Hematopoietic multipotent progenitor cell treated with erythropoietin and hydrocortisone succinate and interleukin-3 and kit ligand, for 15 days (in vitro differentiated cells): Measurements from ENCODE around the gene SLC10A7.
A peak's percentile ranks its signal among the peaks of the same experiment; 100 is the strongest.

Experiments
- DNase-seq: peaks from one replicate; pipeline ENCODE4 v3.0.0-alpha.2; 2015; ENCODE audit warnings: low spot score

Gene SLC10A7

DNA sequence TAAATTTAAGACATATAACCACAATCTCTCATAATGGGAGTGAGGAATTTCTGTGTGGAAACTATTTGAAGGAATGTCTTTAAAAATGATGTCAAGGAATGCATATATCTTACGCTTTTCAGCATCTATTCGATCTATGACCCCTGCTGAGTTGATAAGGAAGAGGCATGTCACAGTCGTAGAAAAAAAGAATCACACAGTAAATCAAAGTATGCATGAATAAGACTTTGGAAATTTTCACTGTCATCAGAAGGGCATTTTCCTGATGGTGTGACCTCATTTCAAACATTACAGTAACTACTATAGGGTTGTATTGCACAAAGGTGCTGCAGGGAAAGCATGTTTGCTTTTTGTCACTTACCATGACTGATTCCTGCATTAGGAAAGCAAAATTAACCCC is 265.9 kb downstream of the SLC10A7 start:
- DNase-seq = no peak

DNA sequence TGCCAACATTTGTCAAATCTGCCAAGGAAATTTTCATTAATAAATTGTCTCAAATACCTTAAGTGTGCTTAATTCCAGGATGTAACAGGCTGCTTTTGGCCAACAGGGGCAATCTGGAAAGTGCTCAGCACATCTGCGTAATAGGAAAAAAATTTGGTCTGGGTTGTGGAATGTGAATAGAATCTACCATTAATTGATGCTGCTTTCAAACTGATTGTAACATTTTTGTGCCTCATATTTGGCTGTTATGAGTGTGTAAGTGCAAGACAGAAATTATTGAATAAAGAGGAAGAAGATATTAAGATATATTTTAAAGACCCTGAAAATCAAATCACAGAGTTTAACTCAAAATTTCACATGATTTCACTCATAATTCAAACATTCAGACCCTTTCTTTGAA is 266.3 kb downstream of the SLC10A7 start:
- DNase-seq = no peak

DNA sequence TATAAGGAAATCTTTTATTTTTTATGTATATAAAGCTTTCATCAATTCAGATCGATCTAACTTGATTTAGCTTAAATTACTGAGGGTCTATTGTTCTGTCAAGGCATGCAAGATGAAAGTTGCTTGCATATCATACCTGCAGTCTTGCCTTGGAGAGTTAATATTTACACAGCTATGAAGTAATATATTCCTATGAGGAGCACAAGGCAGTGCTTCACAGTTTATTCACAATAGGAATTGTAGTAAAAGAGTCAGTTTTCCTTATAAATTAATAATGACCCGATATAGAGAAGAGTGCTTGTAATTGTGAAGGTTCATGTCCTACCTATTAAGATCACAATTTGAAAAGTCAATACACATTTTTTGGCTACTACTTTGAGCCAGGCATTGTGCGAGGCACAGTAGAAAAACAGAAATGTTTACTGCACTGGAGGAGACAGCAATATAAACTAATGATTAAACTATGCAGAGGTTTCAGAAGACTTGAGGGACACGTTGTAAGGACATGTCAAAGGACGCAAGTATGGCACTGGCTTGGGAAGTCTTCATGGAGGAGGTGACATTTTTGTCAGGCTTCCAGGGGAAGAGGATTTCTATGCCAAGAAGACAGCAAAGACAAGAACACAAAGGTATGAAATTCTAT is 268.6 kb downstream of the SLC10A7 start:
- no peak for DNase-seq

DNA sequence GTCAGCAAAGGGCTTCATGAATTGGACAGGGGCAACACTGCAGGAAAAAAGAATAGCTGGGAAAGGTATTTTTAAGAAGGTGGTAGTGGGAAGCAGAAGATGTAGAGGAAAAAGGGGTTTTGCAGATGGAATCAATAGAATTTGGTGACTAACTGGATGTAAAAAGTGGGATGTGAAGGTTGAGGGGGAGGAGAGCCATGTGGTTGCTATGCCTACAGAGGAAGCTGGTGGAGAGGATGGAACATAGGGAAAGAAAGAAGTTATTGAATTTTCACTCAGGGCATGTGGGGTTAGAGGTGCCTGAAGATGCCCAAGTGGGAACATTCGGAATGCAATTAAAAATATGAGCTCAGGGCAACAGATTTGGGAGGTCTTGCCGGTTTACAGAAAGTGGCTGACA is 274.4 kb downstream of the SLC10A7 start:
- no peak for DNase-seq

DNA sequence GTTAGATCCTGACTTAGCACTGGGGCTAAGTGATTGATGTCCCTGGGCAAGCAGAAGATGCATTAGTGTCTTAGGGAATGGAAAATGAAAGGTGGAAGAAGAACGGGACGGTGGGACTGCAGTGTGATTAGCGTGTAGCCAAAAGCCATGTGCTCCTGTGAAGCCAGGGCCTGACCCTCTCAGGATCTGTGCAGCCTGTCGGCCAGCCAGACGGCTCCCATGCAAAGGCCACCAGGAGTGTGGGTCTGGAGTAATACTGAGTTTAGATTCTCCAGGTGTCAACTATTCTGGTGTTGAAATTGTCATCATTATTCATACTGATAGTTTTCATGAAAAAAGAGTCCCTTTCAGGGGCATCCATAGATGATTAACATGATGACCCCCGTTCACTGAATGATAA is 275.4 kb downstream of the SLC10A7 start:
- no peak for DNase-seq

DNA sequence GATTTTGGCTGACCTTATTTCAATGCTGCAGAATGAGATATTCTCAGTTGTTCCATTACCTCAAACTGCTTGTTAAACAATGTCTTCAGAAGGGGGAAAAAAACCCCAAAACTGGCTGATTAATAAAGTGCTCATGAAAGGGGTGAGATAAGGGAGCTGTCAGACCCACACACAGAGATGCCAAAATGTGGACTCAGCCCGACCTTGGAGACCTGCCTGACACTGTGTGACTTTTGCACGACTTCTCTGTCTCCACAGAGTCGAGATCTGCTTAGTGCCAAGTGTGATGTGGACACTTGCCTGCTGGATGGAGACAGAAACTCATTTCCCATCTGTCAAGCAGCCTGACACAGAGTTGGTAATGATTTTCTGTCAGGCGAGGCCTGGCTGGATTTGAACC is 275.9 kb downstream of the SLC10A7 start:
- DNase-seq = no peak

DNA sequence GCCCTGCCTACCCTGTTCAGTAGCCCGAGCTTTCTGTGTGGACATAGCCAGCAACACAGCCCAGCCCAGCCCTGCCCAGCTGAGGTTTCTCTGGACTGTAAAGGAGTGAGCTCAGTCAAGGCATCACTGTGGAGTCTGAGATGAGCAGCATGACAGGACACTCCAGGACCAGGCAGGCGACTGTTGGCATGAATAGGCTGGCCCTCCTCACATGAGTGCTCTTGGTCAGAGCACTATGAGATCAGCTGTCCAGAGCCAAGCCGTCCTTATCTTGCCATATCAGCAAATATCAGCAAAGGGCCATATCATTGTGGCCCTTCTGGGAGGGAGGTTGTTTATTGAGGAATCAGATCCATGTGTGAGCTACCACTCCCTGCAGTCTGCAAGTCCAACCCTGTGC is 276.5 kb downstream of the SLC10A7 start:
- no peak for DNase-seq

DNA sequence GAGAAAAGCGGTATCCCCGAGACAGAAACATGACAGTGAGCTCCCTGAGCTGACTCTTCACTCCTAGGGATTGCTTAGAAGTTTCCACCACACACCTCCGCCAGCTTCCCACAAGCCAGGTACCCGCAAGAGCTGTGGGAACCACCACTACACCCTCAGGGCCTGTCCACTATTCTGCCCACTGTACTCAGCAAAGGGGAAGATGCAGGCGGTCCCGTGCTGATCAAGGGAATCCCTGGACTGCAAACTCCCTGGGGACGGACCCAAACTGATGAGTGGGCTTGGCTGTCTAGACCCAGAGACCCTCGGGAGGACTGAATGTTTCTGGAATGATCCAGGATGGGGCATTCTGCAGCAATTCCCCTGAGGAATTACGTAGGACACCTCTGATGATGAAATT is 277.2 kb downstream of the SLC10A7 start:
- no peak for DNase-seq

DNA sequence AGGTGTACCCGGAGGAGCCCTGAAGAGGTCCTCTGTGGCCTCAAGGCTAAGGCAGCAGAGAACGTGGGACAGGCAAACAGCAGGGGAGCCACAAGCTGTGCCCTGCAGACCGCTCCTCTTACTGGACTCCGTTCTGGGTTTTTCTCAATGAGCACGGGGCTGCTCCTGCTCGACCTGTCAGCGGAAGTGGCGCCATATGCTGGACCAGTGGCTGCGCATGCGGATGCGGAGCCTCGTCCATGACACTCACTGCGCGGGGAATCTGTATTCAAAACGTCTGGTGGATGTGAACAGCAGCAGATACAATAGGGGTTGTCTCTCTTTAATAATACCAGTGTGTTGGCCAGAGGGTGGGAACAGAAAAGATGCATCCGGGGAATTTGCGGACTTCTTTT is 277.9 kb downstream of the SLC10A7 start:
- DNase-seq = no peak

DNA sequence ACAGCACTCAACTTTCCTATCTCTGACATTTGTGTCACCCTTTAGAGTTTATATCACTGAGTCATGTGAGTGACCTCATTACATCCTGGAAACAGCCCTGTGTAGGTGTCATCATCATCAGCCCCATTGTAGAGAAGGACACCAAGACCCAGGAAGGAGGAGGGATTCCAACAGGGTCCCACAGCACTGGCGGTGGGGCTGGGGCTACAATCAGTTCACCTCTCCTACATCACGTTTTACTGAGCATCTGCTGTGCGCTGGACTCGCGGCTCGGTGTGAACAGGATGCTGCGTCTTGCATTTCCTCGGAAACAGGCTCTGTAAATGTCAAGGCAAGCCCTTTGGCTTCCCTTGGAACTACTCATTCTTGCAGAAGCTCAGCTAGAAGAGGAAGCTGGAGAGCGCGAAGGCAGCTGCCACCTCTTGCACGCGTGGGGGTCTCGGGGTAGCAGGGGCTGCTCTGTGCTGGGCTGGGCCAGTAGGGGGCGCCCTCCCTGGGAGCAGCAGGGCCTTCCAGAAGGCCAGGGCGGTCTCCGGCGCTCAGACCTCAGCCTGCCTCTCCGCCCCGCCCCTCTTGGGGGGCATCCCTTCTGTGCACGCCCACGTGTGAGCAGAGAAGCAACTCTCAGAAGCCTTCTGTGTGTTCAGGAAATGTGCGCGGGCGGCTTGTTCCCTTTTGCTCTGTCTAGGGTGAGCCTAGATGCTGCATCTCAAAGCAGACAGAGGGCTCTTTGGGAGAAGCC is 278.4 kb downstream of the SLC10A7 start:
- DNase-seq = peak; percentile 6

DNA sequence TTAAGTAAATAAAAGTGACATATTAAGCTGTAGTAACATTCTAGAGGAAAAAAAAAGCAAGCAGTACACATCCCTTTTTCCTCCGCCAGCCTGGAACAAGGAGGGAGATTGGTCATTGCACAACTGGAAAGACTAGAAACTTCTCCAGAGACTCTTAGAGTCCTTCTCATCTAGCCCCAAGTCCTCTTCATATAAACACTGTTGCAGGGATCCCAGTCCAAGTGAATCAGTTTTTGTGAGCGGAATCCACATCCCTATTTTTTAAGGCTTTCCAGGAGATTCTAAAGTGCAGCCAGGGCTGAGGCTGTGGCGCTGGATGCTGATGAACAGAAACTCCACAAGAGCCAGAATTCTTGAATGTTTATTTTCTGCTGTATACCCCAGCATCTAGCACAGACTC is 283.6 kb downstream of the SLC10A7 start:
- DNase-seq = no peak

DNA sequence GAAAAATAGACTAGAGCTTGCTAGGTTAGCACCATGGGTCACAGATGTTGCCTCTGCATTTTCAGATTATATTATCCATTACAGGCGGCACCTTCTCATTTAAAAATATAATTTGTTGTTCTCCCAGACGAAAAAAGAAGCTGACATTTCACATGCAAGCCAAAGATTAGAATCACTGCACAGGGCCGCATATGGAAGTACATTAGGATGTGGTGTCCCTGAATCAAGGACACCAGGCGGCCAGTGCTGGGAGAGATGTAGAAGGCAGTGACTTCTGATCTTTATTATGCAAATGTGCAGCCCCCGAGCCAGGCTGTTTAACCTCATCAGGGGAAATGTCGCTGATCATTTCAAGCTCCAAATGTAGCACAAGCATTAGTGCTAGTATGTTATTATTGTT is 284.6 kb downstream of the SLC10A7 start:
- no peak for DNase-seq

DNA sequence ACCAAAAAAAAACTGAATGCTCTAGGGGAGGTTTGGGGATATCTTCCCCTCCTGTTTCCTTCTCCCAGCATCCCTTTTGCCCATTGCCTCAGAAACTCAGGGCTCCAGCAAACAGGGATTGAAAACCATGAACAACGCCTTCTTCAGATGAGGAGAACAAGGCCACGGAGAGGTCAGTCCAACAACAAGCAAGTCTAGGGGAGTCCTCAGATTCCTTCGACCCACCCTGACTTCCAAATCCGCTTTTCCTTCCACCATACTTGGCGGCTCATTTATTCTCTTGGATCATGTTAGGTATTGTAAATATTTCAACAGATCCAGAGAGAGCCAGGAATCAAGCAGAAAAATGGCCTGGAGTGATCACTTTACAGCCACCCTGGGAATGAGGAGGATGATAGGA is 285.5 kb downstream of the SLC10A7 start:
- no peak for DNase-seq

DNA sequence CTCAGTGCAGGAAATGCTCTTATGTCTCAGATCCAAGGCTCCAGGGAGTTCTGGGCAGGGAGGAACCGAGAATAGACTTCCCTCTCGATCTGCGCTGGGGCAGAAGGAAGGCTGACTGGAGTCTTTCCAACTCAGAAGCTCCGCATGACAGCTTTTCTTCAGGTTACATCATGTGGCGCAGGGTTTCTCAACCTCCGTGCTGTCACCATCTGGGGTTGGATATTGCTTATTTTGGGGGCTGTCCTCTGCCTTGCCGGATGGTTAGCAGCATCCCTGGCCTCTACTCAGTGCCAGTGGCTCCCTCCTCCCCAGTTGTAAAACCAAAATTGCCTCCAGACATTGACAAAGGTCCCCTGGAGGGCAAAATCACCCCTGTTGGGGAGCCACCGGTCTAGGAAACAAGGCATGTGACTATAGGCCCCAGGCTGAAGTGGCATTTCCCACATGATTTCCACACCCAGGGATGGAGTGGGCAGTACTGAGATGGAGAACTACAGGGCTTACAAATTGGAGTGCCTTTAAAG is 286.0 kb downstream of the SLC10A7 start:
- DNase-seq = no peak

DNA sequence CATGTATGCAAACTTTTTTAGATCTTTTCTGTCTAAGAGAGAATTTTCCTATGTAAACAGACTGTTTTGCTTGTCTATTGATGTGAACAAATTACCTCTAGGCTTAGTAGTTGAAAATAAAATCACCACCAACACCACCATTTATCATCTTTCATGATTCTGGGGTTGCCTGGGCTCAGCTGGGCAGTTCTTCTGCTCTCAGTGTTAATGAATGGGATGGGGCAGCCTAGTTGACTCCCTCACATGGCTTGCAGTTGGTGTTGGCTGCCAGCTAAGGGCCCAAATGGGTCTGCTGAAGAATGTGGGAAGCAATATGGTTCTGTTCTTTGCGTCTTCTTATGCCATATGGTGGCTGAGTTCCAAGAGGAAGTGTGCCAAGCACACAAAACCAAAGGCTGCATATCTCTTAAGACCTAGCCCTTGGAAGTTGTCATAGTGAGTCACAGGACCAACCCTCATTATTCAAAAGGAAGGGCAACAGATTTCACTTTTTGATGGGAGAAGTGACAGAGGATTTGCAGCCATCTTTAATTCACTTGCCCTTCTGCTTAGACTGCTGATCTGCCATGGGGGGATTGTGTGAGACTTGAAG is 289.5 kb downstream of the SLC10A7 start:
- no peak for DNase-seq

DNA sequence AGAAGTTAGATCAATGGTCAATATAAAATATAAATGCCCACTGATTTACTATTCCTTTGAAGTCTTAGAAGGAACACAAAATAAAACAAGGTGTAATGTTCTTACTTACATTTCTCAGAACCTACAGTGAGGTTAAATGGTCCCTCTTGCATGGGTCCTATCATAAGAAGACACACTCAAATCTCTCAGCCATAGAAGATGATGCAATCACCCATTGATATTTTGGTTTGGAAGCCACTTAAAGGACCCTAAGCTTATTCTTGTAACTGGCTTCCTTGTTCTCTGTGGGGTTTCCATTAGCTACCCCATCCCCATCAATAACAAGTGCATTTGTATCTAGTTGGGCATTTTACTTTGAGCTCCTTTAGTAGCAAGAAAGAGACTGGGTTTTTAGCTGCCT is 292.3 kb downstream of the SLC10A7 start:
- no peak for DNase-seq

DNA sequence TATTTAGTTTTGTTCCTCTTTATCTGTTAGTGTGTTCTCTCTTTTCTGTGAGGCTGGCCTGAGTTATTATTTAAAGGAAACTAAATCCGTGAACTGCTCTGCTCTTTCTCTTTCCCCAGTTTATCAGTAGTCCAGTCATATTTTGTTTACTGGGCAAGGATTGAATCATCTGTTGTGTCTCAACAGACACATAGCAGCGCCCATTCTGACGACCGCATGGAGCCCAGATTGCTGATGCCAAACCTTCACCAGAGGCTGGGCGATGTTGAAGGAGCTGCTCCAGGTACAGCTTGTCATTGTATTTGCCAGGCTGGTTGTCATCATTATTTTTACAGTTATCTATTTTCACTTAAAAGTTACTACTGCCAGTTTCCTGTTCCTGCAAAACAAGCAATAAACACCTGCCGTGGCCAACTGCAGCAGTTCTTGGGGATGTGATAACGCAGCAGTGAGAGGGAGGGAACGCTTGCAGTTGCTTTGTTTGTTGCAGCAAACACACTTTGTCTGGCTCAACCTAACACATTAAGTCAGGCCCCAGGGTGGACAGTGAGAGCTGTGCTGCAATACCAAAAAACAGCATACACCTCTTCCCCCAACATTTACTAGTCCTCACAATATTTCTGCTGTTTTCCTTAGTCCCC is 297.3 kb downstream of the SLC10A7 start:
- DNase-seq = no peak

DNA sequence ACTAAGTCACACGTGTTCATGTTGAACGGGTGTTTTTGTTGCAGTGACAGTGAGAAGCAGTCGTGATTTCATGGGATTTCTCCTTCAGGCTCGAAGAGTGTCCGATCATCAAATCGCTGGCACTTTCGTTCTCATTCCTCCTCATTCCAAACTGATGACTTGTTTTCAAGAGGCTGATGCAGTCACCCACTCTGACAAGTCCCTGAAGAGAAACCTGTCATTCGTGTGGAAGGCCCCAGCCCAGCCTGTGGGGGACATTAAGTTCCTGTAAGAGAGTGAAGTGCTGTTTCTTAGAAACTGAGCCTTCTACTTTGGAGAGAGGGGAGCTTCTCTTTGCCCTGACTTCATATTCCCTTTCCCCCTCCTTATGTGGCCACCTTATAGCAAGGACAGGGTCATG is 299.4 kb downstream of the SLC10A7 start:
- no peak for DNase-seq

DNA sequence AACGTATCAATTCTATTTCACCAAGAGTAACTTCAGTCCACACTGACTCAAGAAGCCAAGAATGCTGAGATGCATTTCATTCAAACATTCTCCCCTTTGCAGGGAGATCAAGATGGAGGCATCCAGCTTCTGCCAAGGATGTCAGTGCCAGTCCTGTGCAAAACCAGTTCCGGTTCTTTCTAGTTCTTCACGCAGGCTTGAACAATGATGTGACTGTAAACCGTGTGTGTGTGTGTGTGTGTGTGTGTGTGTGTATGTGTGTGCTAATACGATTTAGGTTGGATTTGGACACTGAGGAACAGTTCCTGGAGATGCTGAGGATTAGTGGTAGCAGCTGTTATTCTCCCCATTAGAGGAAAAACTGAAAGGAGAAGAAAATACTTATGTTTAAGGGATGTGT is 307.5 kb downstream of the SLC10A7 start, which contains the start of gene REELD1:
Gene REELD1 (plus strand): TSS at position 301 of the 400 bp plus-strand sequence. CDS start 2,415 bp downstream, outside the sequence.
- DNase-seq = no peak

DNA sequence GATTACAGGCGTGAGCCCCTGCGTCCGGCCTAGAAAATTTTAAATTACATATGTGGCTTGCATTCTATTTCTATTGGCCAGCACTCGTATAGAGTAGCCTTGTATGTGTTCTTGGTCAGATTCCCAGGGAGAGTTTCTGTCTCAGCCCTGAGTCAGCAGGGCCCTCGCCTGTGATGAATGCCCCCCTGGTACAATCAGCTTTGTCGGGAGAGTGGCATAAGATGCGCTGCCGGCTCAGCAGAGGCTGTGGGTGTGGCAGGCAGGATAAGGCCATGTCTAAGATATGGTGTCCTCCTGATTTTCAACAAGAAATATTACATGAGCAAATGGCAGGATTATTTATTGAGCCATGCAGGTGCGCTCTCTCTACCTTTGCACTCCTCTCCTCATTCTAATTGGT is 309.0 kb downstream of the SLC10A7 start:
- DNase-seq = no peak

DNA sequence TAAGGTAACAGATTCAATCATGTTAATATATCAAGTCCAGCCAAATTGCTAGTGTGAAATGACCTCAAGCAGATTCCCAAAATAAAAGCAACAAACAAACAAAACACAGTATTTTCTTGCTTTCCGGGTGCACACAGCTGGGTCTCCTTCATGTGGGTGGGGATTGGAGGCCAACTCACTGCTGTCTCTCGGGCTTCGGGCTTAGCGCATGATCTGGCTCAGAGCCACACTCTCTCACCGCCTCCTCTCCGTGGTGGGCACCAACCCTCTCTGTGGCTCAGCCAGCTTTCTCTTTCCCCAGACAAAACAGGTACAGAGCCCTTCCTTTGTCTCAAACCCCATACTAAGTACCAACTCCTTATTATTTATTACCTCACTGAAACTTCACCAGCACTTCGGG is 310.3 kb downstream of the SLC10A7 start:
- DNase-seq = no peak

DNA sequence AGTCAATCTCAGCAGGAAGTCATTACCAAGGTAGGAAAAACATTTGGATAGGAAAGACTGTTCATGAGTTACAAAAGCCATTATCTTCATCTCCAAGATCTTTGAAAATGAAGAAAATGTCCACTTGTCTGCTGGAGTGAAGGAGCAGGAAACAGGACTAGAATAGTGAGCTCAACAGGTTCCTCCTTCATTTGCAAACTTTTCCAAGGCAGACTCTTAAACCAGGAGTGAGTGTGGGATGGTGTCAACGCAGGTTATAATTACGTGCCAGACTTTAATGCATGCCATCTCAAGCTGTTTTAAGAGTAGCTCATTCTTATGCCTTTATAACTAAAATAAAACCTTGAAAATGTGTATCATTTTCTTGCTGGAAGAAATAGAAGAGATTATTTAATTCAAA is 310.9 kb downstream of the SLC10A7 start:
- DNase-seq = no peak

DNA sequence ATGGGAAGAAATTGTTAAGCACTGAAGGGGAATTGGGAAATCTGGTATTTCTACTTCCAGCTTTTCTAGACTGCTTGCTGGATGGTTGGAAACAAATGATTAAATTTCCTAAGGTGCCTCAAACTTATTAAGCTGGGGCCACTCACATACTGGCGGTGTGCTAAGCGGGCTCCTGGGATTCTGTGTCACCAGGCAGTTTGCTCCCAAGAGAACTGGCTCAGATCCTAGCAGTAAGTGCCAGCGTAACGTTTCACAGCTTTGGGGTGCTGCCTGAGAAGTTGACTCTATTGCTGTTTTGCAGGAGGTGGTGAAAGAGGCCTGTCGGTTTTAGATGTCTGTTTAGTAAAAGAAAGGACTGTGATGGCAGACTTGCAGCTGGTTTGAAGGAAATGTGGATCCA is 314.3 kb downstream of the SLC10A7 start:
- DNase-seq = no peak
